ENCODE data around the gene VANGL2.
A peak's percentile ranks its signal among the peaks of the same experiment; 100 is the strongest.
"Not testable (repeated sequence)": the region's sequence is repeated elsewhere in the genome, so short reads cannot be mapped to it uniquely, and the experiment has no call there.

VANGL2 gene

DNA sequence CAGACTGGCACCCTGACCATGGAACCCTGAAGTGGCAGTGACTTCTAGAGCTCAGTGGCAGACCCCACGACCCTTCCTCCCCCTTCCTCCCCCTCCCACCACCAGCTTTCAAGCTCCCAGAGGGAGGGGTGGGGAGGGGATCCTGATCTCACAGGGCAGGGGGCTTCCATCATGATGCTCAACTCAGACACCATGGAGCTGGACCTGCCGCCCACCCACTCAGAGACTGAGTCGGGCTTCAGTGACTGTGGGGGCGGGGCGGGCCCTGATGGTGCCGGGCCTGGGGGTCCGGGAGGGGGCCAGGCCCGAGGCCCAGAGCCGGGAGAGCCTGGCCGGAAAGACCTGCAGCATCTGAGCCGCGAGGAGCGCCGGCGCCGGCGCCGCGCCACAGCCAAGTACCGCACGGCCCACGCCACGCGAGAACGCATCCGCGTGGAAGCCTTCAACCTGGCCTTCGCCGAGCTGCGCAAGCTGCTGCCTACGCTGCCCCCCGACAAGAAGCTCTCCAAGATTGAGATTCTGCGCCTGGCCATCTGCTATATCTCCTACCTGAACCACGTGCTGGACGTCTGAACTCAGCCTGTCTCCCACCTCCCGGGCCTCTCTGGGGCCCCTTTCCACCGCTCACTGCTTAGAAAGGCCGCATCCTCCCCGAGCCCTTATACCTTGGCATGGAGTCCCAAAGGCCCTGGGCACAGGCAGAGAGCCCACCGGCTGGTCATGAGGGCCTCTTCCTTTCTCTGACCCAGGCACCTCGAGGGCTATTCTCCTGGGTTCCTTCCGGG, 29.6 kb upstream of the VANGL2 start:
- no peak for DNase-seq

DNA sequence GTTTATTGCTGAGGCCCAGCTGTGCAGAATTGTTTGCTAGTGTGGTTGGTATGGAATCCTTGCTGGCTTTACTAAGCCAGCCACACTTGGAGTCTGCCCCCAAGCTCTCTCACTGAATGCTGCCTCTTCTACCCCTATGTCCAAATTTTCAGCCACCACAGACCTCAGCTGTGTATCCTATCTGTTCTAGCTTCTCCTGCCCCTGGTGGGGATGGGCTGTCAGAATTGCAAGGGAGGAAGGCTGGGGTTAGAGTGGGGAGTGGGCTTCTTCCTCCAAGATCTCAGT, 29.1 kb upstream of the VANGL2 start:
- DNase-seq = no peak

DNA sequence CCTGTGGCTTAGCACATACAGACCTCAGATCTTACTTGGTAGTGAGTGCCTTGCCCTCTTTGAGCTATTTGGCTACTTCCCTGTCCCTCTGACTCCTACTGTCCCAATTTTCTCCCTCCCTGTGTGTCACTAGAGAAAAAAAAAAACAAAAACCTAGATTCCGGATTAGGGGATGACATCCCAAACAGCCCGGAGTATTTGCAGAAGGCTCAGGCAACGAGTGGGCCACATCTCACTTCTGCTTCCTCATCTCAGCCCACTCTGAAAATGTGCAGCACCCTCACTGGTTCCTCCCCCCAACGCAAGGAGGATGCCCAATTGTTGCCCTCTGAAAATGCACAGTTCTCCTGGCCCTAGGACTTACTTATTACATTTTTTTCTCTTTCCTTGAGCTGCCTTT, 28.6 kb upstream of the VANGL2 start:
- no peak for DNase-seq

DNA sequence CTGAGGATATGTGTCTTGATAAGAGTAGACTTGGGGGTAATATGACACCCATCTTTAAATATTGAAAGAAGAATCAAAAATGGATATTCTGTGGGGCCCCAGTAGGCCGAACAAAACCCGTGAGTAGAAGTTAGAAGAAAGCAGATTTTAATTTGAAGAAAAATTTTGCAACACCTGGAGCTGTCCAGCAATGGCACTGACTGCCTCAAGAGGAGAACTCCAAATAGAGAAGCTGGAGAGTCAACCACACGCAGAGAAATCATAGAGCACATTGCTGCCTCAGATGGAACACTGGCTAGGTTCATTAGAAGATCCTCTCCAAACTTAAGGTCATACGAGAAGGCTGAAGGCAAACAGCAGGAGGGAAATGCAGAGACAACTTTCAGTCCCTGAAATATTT, 26.7 kb upstream of the VANGL2 start:
- DNase-seq = peak; percentile 44

DNA sequence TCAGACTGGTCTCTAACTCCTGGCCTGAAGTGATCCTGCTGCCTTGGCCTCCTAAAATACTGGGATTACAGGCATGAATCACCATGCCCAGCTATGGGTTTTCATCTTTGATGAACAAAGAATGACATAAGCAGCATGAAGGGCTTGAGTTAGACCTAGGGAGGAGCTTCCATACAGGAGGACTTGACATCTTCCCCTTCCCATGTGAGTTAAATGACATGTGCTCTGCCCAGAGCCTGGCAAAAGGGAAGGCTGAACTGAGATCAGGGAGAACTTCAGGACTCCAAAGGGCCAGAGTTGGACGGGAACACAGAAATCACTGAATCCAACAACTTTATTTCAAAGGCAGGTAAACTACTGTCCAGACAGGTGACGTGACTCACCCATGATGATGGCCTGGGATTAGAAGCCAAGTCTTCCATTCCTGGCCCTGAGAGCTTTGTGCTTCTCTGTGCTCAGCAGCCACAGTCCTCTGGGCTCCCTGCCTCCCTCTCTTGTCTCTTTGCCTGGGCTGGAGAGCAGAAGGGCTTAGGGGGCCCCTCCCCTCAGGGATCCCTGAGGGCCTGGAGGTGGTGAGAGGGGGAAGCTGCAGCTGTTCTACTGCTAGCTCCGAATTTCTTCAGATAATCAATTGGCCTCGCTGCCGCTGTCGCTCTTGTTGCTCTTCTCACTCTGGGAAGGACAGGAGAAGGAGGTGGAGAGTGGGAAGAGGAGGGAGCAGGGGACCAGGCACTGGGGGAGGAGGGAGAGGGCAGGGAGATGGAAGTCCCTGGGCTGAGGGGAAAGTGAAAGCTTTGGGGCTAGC, 25.9 kb upstream of the VANGL2 start:
- peak; percentile 25 for DNase-seq

DNA sequence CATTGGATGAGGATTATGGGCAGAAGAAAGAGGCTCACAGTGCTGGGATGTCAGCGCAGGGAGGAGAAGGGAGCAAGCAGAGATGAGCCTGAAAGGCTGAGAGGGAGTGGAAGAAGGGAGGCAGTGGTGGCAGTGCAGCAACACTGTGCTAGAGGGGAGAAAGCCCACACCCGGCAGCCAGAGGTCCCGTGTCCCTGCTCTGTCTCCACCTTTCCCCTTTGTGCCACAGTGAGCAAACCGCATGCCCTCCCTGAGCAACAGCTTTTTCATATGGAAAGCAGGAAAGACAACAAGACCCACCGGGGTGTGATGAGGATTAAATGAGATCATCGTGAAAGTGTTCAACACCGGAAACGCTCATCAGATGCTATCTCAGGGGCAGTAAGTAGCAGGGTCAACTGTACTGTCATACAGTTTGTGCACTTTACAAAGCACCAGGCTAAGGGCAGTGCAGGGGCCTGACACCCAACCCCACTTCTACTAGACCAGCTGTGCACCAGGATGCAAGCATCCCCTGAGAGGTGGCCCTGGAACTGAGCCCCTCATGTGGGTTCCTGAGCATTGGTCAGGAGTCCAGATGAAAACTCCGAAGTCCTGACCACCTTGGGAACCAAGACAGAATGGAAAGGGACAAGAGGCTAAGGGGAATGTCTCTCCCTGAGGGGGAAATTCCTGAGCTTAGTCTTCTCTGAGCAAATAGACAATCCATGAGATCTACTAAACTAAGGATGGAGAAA, 24.4 kb upstream of the VANGL2 start:
- peak; percentile 71 for DNase-seq

DNA sequence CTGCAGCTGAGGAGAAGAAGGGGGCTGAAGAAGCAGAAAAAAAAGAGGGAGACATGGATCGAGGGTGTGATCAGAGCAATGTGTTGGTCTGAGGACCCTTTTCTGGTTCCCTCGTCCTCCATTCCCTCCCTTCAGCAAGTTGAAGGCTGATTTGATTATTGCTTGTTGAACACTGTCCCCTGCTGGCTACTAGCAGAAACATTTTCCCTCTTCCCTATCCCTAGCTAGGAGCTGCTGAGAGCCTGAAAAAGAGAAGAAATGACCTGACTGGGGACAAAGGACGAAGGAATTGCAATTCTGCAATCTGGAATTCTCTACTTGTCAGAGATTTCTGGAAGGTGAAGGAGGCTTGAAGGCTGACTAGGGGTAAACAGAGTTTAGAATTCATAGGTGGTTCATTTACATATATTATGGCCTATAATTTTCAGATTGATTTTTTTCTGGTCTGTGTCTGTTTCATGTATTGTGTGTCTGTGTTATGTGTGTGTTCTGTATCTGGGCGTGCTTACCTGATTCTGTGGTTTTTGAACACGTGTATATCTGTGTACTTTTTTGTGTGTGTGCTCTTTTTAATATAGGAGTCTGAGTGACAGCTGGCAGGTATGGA, 23.7 kb upstream of the VANGL2 start:
- peak; percentile 90 for DNase-seq

DNA sequence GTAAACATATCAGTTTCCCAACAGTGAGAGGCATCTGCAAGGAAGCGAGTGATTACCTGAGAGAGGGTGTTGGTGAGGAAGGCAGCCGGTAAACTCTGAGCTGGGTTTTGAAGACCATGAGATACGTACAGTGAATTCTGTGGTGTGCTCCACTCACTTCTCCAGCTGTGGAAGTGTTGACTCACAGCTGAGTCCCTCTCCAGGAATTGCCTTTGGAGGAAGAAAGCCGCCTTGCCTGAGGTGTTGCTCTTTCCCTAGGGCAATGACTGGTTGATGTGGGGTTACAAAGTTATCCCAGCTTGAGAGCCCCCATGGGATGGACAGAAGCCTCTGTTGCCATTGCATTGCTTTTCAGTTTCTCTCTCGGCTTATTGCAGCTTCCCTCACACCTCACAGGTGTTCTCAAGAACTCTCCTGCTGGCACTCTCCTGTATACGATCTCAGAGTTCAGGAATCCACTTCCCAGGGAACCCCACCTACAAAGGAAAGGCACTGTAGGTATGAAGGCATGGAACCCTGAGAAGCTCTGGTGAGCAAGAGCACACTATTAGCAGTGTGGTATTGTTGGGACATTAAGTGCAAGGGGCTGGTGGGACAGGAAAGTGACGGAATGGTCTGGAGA, 22.7 kb upstream of the VANGL2 start:
- DNase-seq = no peak

DNA sequence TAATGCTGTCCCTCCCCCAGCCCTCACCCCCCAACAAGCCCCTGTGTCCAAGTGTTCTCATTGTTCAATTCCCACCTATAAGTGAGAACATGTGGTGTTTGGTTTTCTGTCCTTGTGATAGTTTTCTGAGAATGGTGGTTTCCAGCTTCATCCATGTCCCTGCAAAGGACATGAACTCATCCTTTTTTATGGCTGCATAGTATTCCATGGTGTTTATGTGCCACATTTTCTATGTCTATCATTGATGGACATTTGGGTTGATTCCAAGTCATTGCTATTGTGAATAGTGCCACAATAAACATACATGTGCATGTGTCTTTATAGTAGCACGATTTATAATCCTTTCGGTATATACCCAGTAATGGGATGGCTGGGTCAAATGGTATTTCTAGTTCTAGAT, 15.6 kb upstream of the VANGL2 start:
- not testable (repeated sequence) for DNase-seq

DNA sequence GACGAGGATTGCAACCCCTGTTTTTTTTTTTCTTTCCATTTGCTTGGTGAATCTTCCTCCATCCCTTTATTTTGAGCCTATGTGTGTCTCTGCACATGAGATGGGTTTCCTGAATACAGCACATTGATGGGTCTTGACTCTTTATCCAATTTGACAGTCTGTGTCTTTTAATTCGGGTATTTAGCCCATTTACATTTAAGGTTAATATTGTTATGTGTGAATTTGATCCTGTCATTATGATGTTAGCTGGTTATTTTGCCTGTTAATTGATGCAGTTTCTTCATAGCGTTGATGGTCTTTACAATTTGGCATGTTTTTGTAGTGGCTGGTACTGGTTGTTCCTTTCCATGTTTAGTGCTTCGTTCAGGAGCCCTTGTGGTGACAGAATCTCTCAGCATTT, 12.0 kb upstream of the VANGL2 start:
- not testable (repeated sequence) for DNase-seq

DNA sequence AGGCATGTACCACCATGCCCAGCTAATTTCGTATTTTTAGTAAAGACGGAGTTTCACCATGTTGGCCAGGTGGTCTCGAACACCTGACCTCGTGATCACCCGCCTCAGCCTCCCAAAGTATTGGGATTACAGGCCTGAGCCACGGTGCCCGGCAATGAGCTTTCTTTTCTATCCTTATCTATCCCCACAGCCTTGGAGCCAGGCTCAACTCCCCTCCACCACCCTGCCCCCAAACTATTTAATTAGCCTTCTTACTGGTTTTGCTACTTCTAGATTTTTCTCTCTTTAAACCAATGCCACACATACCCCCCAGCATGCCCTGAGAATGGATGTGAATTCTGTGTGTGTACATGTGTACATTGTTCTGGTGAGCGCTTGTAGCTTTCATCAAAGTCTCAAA, 5.7 kb upstream of the VANGL2 start:
- no peak for DNase-seq

DNA sequence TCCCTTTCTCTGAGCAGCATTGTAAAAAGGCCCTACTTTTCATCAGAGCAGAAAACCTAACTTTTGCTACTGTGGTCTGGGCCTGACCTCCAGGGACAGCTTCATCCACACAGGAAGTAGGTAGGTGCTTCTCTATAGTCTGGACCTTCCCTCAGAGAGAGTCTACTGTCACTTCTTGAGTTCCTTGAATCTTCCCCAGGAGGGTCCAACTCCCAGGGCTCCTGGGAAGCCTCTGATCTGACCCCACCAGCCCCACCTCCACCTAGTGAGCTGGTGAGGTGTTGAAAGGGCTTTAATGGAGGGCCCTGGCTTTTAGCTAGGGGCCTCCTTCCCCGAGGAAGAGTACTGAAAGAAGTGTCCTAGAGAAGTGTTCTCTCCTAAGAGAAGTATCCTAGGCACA, 2.7 kb upstream of the VANGL2 start:
- no peak for DNase-seq

DNA sequence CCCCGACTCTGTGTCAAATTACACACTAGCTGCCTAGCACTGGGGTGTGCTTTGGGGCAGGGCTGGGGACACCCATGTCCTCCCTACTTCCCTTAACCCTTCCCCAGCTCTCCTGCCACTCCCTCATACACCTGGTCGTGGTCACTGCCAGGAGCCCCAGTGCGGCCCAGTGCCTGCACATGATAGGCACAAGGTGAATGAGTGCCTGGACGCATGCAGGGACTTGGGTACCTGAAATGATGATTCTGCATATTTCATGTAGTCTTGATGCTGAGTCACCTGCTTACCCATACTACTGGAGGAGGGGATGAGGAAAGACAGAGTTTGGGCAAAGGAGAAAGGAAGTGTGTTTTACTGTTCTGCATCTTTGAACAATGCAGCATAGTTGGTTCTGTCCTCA, 1.5 kb upstream of the VANGL2 start:
- no peak for DNase-seq

DNA sequence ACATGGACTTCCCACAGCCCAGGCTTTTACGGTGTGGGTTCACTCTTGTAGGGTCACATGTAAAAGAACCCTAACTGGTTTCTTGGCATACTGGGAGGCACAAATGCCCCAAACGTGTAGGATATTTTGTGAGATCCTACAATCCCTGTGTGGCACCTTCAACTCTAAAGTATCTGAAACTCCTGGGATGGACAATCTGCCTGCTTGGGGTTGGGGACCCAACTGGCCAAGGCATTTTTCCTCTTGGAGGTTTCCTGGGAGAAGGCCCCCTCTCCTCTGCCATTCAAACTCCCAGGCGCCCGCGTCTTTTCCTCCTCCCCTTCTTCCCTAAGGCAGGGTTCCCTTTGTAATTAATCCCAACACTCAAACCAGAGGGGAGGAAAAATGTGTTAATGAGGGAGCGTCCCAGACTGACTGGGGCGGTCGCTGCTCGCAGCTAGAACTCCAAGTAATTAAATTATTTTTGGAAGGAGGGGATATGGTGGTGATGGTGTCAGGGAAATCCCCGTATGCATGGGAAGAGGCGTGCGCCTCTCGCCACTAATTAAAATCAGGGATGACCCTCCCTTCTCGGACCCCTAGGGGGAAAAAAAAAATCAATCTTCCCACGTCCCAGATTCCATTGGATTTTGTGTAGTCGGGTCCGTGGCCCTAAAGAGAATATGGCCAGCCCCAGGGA, 681 bp upstream of the VANGL2 start:
- no peak for DNase-seq

DNA sequence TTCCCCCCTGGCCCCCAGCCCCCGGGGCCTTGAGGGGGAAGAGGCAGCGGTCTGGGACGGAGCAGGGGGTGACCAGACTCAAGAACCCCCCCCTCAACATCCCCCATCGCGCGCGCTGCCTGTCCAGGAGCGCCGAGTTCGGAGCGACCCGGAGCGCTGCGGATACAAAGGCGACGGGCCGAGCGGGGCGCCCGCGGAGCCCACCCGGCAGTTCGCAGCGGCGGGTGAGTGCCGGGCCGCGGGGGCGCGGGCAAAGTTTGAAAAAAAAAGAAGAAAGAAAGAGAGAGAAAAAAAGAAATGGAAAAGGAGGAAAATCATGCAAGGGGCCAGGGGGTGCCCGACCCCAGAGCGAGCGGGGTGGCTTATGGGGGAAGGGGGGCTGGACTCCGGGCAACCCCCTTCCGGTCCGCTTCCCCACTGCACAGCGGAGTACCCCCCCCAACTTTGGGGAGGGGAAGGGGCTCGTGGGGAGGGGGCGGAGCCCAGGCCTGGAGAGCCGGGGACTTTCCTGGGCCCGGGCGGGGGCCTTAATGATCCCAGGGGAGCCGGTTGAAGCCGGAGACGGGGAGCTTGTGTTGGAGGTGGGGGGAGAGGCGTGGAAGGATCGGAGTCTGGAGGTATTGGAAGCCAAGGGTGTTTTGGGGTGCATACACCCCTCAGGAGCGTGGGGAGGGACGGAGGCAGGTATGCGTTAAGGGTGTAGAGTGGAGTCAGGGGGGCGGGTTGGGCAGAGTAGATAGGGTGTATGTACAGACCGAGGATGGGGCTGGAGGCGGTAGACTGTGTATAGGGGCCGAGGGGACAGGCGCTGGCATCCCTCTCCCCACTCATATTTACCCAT, 502 bp downstream of the VANGL2 start:
- DNase-seq = peak; percentile 45

DNA sequence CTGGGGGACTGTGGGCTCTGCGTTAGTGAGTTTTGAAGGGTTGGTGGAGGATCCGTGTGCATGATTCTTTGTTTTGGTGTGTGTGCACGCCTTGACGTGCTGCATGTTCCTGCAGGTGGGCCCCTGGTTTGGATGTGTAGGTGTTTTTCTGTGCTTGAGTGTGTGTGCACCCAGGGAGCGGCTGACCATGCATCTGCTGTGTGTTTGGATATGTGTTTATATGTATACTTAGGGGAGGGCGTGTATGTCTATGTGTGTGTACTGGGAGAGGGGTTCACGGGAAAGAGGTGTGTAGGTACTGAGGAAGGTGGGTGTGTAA, 1.1 kb downstream of the VANGL2 start:
- DNase-seq = no peak

DNA sequence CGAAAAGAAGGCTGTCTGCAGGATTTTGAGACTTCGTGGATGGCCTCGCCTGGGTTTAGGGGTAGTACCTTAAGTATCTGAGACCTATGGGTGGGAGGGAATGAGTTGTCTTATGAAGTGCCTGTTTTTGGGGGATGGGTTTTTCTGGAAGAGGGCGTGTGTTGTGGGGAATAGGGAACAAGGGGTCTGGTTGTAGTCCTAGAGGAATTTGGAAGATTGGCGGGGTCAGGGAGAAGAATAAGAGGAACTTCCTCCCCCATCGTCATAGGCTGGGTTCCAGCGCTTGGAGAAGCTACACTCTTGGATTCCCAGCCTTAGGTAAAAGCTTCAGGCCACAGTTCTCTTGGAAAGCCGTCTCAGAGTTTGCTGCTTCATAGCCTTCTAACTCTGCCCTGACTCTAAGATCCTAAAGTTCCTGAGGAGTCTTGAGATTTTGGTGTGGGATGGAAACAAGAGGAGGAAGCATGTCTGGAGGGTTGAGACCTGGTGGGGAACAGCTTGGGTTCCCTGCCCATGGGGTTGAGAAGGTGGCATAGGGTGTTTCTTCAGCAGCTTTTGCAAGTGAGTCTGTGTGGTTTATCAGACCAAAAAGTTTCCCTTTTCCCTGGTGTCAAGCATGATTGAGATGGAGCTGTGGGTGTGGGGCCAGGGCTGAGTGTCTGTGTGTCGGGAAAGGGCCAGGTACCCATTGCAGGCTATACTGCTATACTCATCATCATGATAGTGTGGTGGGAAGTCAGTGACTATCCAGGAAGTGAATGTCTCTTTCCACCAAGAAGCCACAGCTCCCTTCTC, 1.8 kb downstream of the VANGL2 start:
- no peak for DNase-seq

DNA sequence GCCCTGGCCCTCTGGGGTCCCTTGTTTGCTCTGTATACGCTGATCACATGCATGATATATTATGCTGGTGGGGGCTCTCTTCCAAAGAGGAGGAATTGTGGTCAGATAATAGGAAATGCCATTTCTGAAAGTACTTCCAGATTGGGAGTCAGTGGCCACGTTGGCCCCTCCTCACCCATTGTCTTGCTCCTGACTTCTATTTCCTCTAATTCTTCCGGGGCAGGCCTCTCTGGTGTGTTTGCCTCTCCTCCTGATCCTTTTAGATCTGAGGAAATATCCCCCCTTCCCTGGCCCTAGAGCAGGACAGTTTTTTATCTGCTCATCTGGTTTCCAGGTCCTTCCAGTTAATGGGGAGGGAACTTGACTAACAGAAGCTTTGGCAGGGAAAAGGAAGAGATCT, 2.9 kb downstream of the VANGL2 start:
- DNase-seq = no peak

DNA sequence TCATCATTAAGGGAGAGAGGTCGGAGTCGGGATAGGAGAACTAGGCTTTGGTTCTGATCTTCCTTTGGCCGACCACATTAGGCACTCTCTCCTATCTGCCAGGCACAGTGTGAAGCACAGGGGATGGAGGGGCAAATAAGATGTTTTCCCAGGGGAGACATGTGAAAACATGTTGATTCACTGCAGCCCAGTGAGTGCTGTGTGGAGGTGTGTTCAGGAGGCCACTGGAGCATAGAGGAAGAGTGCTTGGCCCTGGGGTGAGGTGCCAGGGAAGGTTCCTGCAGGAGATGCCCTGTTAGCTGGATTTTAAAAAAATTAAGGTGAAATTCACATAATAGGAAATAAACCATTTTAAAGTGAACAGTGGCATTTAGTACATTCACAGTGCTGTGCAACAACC, 3.7 kb downstream of the VANGL2 start:
- DNase-seq = no peak

DNA sequence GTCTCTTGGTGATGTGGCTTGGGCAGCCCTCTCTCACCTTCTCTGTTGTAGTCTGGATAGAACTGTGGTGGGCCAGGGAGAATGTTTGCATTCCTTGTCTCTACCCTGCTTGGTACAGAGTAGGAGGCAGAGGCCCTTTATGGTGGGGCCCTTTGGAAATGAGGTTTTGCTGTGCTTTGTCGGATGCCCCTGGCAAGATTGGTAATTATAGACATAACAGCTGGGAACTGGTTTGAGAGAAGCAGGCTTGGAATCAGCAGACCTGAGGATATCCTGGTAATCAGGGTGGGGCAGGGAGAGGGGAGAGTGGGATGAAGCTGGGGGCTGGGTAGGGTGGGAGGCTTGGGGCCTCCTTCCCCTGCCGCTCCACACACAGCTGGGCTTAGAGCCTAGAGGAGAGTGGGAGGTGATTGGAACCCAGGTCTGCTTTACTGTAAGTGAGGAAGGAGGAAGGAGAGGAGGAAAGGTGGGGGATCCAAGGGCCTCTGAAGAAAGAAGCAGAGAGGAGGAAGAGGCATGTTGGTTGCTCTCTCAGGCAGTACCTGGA, 5.0 kb downstream of the VANGL2 start:
- DNase-seq = no peak

Data from hematopoietic multipotent progenitor cell treated with erythropoietin and hydrocortisone succinate and interleukin-3 and kit ligand, for 4 days (in vitro differentiated cells).